Measurements from ENCODE around the gene SSTR3.

The SSTR3 gene

DNA sequence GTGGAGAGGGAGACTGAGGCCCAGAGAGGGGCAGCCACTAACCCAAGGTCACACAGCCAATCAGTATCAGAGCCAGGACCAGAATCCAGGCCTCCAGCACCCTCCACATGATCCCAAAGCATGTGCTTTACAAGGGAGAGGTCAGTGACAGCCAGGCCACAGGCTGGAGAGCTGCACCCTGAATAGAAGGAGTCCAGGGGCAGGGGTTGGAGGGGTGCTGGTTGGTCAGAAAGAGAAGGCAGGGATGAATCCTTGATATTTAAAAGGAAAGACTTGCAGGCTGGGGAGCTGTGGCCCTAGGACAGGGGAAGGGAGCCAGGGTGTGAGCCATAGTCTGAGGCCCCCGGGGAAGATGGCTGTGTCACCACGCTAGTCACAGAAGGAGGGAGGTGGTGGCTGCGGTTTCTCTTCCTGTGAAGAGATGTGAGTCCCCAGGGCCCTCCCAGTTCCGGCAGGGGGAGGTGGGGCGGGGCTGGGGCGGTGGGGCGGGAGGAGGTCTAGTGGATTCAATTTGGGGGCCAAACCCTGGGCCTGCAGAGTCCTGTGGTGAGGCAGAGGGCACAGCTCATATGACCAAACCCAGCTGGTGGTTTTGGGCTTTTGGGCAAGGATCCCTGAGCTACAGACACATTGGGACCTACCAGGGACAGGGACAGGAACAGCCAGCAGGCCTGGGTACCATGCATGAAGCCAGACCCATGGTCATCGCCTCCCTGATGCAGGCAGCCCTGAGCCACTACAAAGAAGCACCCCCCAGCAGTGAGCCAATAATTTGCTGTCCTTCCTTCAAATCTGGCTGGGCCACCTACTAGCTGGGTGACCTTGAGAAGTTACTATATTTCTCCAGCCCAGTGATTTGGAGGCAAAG is 17.8 kb upstream of the SSTR3 start:
- peak; percentile 80 for DNase-seq (ENCODE audit: low spot score)
- FAIRE-seq: no peak

DNA sequence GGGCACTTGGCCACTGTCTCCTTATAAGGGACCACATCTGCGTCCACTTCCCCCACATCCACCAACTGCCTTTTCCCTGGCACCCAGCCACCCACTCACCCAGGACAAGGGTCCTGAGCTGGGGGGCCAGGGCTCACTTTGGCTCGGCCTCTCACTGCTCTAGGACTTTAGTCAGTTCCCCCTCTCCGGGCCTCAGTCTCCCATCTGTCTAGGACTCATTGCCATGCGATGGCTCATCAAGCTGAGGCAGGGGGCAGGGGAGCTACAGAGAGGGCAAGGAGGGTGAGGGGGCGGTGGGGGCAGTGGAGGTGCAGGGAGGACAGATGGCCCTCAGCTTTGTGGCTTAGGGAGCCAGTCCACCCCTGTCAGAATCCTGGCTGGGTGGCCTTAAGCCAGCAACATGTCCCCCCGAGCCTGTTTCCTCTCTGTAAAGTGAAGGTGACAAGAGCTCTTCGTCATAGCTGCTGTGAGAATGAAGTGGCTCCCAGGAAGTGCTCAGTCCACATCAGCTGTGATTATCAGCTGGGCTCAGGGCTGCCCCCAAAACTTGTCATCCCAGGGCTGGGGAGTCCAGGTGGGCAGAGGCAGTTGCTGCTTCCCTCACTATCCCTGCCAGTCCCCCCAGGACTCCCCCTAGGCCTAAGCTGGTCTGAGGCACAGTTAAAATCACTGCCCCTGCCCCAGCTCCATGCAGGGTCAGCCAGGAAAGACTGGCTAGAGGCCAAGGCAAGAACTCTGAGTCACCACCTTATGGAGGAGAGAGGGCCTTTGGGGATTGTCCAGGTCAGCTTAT is 16.9 kb upstream of the SSTR3 start:
- DNase-seq (ENCODE audit: low spot score) (peak; percentile 85), FAIRE-seq (peak; percentile 76)

DNA sequence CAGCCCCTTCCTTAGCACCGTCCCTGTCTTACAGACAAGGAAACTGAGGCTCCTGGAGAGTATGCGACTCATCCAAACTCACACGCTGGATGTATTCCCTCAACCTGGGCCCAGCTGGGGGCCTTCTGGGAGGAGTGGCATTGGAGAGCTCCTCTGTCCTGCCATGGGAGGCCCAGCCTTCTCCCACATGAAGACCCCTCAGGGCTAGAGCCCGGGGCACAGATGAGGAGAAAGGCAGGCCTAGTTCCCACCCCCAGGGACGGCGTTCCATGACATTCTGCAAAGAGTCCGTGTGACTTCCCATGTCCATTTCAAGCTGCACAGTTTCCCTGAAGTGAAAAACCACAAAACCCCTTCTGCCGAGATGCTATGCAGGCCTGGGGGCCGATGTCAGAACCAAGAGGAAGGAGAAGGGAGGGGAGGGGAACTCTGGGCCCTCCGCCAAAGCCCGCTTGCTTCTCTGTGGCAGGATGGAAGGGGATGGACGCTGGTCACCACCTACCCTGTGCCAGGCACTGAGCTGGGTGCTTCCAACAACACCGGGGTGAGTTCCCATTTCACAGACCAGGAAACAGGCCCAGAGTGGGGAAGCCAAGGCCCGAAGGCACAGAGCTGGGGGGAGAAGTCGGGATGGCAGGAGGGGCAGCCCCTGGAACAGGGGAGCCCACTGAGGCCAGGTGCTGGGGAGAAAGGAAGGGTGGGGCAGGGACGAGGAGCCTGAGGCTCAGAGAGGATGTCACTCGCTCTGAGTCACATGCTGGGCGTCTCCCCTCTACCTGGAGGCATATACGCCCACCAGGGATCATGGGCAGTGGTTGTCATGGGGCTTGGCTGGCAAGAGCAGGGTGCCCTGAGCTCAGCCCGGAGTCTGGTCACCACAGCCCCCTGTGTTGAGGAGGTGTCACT is 16.1 kb upstream of the SSTR3 start:
- FAIRE-seq (peak; percentile 88), DNase-seq (ENCODE audit: low spot score) (peak; percentile 68)

DNA sequence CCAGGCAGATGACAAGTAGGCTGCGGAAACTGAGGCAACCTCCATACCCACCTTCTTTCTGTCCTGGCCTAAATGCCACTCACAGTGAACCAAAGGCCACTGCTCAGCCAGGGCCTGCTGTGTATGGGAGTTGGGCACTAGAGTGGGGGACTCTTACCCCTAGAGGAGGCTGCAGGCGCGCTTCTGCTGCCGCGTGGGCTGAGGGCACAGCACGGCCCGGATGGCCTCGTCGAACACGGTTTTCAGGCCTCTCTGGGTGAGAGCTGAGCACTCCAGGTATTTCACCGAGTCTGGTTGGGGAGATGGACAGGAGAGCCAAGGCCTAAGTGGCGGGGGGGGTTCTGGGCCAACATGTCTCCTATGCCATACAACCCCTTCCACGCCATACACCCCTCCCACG is 14.2 kb upstream of the SSTR3 start:
- FAIRE-seq: no peak
- DNase-seq (ENCODE audit: low spot score): no peak

DNA sequence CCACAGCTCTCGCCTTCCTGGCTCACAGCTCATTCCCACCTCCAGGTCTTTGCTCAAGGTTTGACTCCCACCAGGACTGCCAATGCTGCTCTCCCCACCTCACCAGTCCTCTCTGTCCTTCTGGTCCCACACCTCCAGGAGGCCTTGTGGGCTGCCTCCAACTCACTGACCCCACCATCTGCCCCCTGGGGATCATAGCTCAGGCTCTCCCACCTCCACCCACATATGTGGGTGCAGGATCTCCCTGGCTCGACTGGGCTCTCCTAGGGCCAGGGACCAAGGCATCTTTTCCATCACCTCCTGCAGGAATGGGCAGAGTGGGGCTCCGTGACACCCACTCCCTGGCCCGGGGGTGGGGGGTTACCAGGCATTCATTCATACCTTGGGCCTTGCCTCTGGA is 13.8 kb upstream of the SSTR3 start:
- no peak for FAIRE-seq

DNA sequence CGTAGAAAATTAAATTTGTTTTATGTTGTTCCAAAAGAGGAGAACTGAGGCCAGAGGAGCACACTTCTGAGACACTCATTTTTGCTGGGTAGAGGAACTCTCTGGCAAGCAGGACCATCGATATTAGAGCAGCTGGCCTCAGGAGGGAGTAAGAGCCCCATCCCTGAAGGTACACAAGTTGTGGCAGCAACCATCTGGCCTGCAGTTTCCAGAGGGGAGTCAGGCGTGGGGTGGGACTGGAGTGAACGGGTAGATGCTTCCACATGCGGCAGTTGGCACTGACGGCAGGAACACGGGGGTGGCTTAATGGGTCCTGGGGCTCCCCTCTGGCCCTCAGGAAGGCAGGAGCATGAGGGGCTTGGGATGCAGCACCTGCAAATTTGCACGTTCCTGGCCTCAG is 13.2 kb upstream of the SSTR3 start:
- no peak for DNase-seq (ENCODE audit: low spot score)
- FAIRE-seq: no peak

More for the DNA sequence above, 13.8 kb upstream of the SSTR3 start:
- DNase-seq (ENCODE audit: low spot score): no peak

DNA sequence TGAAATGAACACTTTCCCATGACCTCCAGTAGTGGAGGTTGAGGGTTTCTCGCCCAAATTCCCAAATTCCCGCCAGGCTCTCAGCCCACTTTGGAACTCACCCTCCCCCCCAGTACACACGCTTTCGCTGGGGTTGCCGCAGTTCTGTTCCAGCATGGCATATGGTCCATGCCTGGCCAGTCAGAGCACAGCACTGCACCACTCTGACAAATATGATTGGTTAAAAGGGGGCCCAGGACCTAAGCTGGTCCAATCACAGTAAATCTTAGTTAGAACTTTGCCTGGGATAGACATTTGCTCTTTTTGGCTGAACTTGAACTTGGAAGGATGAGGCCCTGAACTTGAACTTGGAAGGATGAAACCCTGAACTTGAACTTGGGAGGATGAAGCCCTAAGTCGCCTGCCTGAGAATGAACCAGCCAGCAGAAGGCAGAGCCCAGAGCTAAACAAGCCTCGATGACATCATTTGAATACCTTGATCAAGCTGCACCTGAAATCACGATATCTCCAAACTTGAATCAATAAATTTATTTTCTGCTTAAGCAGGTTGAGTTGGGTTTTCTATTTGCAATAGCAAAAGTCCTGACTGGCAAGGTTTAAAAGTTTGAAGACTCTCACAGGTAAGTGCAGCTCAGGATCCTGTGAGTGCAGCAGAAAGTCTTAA is 12.6 kb upstream of the SSTR3 start:
- FAIRE-seq: no peak
- no peak for DNase-seq (ENCODE audit: low spot score)

DNA sequence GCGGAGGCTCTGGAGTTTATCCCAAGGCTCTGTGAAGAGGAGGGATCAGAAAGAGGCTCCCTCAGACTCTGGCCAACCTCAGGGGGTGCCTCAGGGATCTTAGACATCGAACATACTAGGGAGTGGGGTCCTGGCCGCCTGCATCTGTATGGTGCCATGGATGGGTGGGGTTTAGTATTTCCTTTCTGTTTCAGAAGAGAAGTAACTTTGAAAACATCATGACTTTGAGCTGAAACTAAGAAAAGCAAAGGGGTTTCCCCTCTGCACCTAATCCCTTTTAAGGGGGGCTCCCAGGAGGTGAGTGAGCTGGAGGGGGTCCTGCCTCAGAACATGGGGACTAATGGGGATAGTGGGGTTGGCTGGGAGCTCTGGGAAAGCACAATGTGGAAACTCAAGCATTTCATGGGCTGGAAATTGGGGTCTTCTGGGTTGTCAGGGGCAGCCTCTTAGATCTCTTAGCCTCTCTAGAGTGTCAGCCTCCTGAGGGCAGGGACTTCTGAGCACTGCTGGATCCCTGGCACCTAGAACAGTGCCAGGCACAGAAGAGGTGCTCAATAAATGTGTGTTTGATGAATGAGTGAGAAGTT is 11.8 kb upstream of the SSTR3 start:
- no peak for DNase-seq (ENCODE audit: low spot score)
- FAIRE-seq: no peak

DNA sequence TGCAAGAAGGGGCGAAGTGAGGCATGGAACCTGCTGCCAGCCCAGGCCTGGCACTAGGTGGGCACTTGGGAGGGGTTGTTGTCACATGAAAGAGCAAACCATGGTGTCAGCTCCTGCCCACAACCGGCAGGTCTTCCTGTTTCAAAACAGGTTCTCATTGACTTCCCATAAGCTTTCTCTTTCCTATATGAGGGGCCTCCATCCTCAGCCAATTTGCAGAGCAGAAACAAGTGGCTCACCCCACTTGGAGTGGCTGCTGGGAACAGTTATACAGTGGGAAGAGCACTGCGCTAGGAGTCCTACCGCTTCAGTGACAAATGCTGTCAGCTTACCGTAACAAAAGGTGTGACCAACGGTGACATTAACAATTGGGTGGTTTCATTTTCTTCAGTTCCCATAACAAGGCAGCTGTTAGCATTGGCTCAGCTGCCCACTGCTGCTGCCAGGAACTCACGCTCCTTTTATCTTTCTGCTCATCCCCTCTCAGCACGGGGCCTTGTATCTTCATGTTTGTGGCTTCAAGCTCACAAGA is 10.2 kb upstream of the SSTR3 start:
- FAIRE-seq (no peak), DNase-seq (ENCODE audit: low spot score) (no peak)

DNA sequence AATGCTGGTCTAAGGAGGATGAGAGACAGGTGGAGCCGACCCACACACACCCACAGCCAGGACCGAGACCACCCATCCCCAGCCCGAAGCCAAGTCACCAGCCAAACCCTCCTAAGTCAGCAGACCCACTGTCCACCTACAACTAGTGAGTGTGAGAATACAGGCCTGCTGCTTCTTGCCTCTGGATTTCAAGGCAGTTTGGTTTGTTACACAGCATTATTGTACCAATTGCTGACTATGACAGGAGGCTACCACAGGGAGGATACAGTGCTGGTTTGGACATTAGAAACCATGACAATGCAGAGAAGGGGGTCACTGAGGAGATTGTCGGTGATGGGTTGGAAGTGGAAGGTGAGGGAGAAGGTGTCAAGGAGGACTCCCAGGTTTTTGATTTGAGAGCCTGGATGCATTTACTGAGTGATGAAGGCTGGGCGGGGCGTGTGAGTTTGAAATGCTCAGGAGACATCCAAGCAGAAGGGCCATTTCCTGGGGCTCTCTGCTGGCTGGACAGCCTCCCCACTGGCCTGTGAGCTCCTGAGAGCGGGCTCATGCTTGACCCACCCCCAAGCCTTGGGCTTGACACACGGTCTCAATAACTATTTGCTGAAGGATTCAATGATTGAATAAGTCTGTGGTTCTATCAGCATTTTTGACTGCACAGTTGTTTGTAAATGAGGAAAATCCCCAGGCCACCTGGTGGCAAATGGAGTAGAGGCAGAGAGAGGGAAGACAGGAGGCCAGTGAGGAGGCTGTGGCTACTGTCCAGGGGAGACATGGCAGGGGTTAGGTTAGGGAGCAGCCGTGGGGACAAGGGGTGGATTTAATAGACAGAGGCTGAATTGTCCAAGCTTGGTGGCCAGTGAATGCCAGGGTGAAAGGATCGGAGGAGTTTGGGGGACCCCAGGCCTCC is 9.4 kb upstream of the SSTR3 start:
- FAIRE-seq: no peak

DNA sequence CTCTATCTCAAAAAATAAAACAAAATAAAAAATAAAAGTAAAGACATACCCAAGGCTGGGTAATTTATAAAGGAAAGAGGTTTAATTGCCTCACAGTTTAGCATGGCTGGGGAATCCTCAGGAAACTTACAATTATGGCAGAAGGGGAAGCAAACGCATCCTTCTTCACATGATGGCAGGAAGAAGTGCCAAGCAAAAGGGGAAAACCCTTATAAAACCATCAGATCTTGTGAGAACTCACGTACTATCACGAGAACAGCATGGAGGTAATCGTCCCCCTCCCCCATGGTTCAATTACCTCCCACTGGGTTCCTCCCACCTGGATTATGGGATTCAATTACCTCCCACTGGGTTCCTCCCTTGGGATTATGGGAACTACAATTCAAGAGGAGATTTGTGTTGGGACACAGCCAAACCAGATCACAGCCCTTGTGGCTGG is 8.3 kb upstream of the SSTR3 start:
- DNase-seq (ENCODE audit: low spot score): no peak
- no peak for FAIRE-seq

More for the DNA sequence above, 9.4 kb upstream of the SSTR3 start:
- no peak for DNase-seq (ENCODE audit: low spot score)

DNA sequence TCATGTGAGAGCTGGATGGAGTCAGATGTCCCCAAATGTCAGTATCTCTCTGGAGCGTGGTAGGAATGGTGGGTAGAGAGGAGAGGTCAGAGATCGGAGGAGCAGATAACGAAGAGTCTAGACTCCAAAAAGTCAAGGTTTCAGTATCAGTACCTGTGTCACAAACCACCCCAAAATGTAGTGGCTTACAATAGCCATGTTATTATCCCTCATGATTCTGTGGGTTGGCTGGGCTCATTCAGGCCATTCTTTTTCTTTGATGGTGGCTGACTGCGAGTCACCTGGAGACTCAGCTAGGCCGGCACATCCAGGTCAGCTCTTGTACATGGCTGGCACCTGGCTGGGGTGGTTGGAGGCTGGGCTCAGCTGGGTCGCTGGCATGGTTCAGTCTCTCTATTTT is 7.3 kb upstream of the SSTR3 start:
- no peak for FAIRE-seq
- no peak for DNase-seq (ENCODE audit: low spot score)

DNA sequence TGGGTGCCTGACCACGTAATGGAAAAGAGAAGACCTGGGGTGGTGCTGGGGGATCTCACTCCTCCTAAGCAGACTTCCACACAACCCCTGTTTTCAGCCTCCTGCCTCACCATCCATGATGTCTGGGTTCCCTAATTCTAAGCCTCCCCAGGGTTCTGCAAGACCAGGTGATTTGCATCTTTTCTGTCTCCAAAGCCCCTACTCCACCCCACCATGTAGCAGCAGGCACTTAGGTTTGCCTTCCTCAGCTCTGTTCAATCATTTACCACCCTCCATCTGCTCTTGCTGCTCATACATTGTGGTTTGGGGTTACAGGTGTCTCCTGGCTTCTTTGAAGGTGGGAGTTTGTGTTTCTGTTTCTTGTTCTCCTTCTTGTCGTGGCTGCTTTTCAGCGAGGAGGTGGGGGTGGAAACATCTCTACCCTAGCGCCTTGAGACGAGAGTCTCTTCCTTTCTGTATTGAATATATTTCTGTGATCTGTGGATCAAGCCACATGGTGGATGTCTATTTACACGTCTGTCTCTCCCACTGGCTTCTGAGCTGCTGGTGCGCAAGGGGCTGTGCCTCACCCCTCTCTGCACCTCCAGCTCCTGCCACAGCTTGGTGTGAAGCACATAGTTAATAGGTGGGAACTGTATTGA is 6.6 kb upstream of the SSTR3 start:
- DNase-seq (ENCODE audit: low spot score): no peak
- no peak for FAIRE-seq

DNA sequence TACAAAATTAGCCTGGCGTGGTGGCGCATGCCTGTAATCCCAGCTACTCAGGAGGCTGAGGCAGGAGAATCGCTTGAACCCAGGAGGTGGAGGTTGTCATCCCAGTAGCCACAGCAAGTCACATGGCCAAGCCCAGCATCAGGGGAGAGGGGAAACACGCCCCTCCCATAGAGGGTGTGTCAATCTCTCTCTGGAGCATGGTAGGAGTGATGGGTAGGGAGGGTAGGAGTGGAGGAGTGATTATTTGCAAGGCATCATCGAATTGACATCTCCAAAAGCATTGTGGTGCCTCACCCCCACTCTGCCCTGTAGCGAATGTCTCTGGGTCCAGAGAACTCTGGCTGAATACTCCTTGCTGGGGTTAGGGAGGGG is 6.1 kb upstream of the SSTR3 start:
- FAIRE-seq (no peak), DNase-seq (ENCODE audit: low spot score) (no peak)

DNA sequence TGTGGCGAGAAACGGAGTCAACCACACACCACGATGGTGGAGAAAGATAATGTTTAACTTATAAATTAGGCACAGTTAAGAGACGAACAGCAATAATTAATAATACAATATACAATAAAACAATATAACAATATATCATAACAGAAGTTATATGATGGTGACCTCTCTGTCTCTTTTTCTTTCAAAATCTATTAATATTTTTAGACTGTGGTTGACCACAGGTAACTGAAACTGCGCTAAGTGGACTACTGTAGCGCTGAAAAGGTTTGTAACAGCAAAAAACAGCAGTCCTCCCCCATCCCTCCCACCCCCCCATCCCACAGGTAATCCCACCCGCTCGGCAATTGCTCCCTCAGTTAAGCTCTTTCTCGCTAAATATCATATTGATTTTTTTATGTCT is 3.6 kb upstream of the SSTR3 start:
- FAIRE-seq (no peak), DNase-seq (ENCODE audit: low spot score) (no peak)

DNA sequence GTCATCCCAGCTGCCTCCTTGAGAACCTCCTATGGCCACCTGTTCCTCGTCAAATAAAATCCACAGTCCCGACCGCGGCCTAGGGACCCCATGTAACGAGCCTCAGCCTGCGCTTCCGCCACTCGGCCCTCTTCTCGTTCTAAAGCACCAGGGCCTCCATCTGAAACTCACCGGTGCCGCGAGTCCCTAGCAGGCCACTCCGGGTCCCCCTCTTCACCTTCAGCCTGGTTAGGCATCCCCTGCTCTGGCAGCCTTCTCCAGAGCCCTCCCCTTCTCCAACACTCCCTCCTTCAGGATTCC is 2.4 kb upstream of the SSTR3 start:
- no peak for DNase-seq (ENCODE audit: low spot score)
- FAIRE-seq: no peak

DNA sequence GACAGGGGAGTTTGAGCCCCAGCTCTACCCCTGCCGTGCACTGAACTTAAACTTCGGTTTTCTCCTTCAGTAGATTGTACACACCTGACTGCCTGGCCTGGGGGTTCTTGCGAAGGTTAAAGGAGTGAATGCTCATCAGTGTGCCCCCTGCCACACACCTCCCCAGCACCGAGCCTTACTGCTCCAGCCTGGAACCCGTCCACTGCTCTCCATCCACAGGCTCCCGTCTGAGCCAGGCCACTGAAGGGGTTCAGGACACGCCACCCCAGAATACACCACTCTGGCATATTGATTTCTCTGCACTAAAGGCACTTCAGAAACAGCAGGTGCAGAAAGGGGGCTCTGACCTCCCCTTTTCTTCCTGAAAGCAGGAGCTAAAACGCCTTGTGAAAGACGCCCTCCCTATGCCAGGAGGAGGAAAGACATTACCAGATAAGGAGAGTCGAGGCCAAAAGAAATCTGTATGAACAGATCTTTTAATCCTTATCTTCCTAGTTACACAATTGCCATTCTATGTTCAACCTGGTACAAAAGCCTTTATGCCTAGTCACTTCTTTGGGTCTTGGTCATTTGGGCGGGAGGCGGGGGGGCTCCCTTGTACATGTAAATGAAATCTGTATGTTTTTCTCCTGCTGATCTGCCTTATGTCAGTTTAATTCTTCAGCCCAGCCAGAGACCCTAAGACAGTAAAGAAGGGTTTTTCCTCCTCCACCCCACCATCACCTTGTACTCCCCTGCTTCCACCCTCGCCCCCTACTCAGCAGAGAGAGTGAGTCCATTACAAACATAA is 1.9 kb upstream of the SSTR3 start:
- DNase-seq (ENCODE audit: low spot score) (no peak), FAIRE-seq (no peak)

DNA sequence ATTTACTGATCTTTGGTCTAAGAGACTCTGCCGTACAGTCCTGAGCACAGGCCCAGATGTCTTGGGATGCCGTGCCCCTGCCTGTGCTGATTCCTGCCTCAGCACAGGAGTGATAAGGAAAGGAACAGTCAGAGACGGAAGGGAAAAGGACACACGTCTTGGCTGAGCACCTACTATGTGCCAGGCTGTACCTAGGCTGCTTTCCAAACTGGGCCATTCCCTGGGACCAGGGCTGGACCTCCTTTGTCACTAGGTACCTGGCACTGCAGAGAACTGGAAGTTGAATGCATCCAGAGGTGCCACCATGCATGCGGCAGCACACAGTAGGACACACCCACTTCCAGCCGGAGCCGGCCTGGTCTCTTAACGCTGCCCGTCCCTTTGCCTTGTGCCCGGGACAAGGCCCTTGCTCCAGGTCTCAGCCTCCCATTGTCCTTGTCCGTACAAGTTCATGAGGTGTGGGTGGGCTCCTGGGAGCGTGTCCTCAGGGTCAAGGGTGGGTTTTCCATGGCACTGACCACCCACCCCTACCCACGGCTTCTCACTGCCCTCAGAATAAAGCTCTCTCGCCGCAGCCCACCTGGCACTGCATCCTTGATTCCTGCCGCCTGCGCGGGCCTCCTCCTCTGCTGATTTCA is 1.1 kb upstream of the SSTR3 start:
- FAIRE-seq (no peak), DNase-seq (ENCODE audit: low spot score) (no peak)

Measured in RCC 7860 (cell line).